Body of pancreas (tissue), 4 donors: Measurements from ENCODE around the gene AP5B1. TPM values are rescaled to one million over a fixed set of nuclear protein-coding genes. Genes with fewer than 3 reads are reported as not detected.

Source experiments
- ATAC-seq: fragments of 150-250 bp; one replicate; pipeline ENCODE4 v1.9.1; 2016
- DNase-seq, 4 donors: peaks; one replicate each; pipeline ENCODE4 v3.0.0-alpha.2; 2019
- H3K27ac ChIP-seq, 4 donors: fragments of 200-600 bp; sonication (generic); 1 replicate in 3 of 4; 2 replicates in 1 of 4; pipeline versions ENCODE4 v1.5.1 to v1.6.1; 2016 to 2019; ENCODE audit warnings: mild to moderate bottlenecking in 1 of 4, mixed read lengths in 1 of 4, moderate library complexity in 1 of 4
- H3K27me3 ChIP-seq, 2 donors: fragments of 200-600 bp; sonication (generic); one replicate each; pipeline ENCODE4 v1.6.0; 2016; ENCODE audit warnings: mild to moderate bottlenecking in 1 of 2
- H3K36me3 ChIP-seq, 2 donors: fragments of 200-600 bp; sonication (generic); replicated peaks in 1 of 2; 2 replicates each; pipeline ENCODE4 v1.5.1; 2016; ENCODE audit warnings: low read depth in 2 of 2; ENCODE audit not compliant: insufficient read depth in 1 of 2
- H3K4me1 ChIP-seq: fragments of 200-600 bp; sonication (generic); one replicate; pipeline ENCODE4 v1.6.0; 2016
- H3K4me3 ChIP-seq, 2 donors: fragments of 200-600 bp; sonication (generic); 1 replicate in 1 of 2; 2 replicates in 1 of 2; pipeline ENCODE4 v1.5.1; 2016 to 2019
- H3K9me3 ChIP-seq, 3 donors: fragments of 200-600 bp; sonication (generic); 1 replicate in 2 of 3; 2 replicates in 1 of 3; pipeline ENCODE4 v1.5.1; 2016
- POLR2A ChIP-seq, 3 donors: fragments of 450-650 bp; IDR thresholded peaks; one replicate each; pipeline ENCODE4 v1.6.1; 2016; ENCODE audit warnings: antibody characterized with exemption in 3 of 3, mild to moderate bottlenecking in 2 of 3
- WGBS, 2 donors: methylation state at CpG; one replicate each; pipeline ENCODE4 v1.1.5; 2017; 5-methylcytosine and 5-hydroxymethylcytosine counted together
- intact Hi-C: fragments of 100-400 bp; cut with DNase I; formaldehyde crosslinking; loops from one replicate; pipeline ENCODE4 v1.15.1; 2023
- total RNA-seq, 2 donors: library from RNA; depleted of rRNA; stranded (reverse); fragments of >200 nt; gene quantifications; one replicate each; pipeline ENCODE4 v1.1.0, GENCODE V29; 2016
- TF ChIP-seq, protein P1 (sequence below), 7 experiments: fragments of 450-650 bp in 4 of 7; fragments of 200-600 bp in 3 of 7; sonication (generic) in 3 of 7; IDR thresholded peaks; one replicate each; pipeline ENCODE4 v1.5.1; 2016 to 2019; ENCODE audit warnings: antibody characterized with exemption in 7 of 7

AP5B1 gene
- total RNA-seq, 2 donors from 2014 or later, result 18.2 to 33.9 TPM

DNA sequence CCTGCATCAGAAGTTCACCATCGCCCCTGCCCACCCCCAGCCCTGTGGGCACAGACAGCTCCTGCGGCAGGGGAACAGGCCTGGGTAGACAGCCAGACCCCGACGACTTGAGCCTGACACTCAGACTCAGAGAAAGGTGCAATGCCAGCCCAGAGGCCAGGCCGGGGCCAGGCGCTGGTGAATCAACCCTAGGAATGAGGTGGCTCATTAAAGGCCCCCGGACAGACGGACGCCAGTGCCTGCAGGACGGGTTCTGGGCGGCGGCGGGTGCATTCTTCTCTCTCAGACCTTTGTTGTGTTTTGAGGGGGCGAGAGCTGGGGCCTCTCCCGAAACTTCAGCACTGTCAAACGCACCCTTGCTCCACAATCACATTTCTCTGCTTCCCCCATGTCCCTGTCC lies 11.7 kb upstream of the AP5B1 start:
- 90 to 91% methylated on average over 2 to 16 of the region's 16 CpGs for WGBS, 2 donors
- Histone ChIP-seq H3K27me3 (no peaks in the 10 kb centered on the region), H3K4me1 (peaks cover 44% of the 10 kb centered on the region), H3K36me3 (no peaks in the 10 kb centered on the region), H3K4me3 (no peak overlapping the region), H3K27ac (peak overlapping the region in 1 of 4 donors; percentile 65), H3K9me3 (no peaks in the 10 kb centered on the region)
- TF ChIP-seq POLR2A (IDR thresholded peaks at IDR 0.05), result no peak
- TF ChIP-seq, protein P1, sequence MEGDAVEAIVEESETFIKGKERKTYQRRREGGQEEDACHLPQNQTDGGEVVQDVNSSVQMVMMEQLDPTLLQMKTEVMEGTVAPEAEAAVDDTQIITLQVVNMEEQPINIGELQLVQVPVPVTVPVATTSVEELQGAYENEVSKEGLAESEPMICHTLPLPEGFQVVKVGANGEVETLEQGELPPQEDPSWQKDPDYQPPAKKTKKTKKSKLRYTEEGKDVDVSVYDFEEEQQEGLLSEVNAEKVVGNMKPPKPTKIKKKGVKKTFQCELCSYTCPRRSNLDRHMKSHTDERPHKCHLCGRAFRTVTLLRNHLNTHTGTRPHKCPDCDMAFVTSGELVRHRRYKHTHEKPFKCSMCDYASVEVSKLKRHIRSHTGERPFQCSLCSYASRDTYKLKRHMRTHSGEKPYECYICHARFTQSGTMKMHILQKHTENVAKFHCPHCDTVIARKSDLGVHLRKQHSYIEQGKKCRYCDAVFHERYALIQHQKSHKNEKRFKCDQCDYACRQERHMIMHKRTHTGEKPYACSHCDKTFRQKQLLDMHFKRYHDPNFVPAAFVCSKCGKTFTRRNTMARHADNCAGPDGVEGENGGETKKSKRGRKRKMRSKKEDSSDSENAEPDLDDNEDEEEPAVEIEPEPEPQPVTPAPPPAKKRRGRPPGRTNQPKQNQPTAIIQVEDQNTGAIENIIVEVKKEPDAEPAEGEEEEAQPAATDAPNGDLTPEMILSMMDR (IDR thresholded peaks at IDR 0.05), result no peak
- DNase-seq (no peak), ATAC-seq (no peak)
- intact Hi-C loops, result no loop called here

DNA sequence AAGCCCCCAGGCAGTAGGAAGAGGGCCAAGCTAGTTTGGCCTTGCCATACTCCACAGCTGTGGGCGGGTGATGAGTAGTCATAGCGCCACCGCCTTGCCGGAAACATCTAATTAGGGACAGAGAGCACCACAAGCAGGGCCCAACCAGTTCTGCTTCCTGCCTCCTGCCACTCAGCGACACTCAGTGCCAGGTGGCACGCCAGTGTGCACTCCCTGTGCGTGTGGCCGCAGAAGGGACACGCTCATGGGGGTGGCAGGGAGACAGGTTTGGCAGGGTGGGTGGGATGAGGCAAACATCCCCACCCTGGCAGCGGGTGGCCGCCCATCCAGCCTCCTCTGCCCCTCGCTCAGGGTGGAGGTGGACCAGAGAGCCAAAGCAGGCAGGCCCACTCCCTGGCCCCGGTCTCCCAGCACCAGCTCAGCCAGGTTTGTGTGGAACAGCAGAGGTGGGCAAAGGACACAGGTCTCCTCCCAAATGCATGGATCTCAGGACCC lies 11.0 kb upstream of the AP5B1 start:
- TF ChIP-seq, protein P1 (IDR thresholded peaks at IDR 0.05), result no peak
- TF ChIP-seq POLR2A (IDR thresholded peaks at IDR 0.05), result no peak
- H3K27ac ChIP-seq, result no peak overlapping the region
- 84 to 100% methylated on average over 4 to 9 of the region's 13 CpGs for WGBS, 2 donors
- no peak for ATAC-seq
- H3K36me3 ChIP-seq, result no peaks in the 10 kb centered on the region
- no peaks in the 10 kb centered on the region for H3K9me3 ChIP-seq
- no peak for DNase-seq
- intact Hi-C loops, result no loop called here
- H3K4me3 ChIP-seq, result no peak overlapping the region
- H3K4me1 ChIP-seq, result peaks cover 46% of the 10 kb centered on the region
- H3K27me3 ChIP-seq, result no peaks in the 10 kb centered on the region

DNA sequence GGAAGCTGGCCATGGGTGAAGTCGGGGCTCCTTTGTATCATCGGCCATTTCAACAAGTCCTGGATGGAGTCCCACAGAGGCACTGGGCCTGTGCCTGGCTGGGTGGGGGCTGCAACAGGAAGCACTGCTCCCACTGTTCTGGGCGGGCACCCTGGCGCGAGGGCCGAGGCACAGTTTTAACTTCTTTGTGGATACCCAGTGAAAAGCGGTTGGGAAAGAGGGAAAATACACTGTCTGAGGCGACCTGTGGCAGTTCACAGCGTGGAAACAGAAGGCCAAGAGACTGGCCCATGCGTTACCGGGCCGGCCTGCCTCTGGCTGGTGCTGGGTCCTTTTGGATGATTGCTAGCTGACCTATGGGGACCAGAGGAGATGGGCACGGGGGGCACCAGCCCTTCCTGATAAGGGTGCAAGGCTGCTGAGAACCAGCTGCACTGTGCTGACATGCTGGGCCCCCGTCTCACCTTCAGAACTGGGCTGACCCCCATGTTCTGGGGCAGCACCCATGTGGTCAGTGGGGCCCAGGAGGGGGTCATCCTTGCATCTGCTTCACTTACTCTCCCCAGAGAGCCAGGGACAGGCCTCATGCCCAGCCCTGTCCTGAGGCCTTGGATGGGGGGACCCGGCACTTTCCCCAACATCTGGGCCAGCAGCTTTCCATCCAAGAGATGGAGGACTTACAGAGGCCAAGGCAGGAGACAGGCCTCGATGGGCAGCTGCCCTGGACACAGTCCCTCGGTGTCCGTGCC lies 10.3 kb upstream of the AP5B1 start:
- Histone ChIP-seq H3K9me3 (no peaks in the 10 kb centered on the region), H3K4me1 (peaks cover 53% of the 10 kb centered on the region), H3K4me3 (no peak overlapping the region), H3K27ac (no peak overlapping the region), H3K36me3 (no peaks in the 10 kb centered on the region), H3K27me3 (no peaks in the 10 kb centered on the region)
- no peak for DNase-seq
- TF ChIP-seq, protein P1 (IDR thresholded peaks at IDR 0.05), result no peak
- TF ChIP-seq POLR2A (IDR thresholded peaks at IDR 0.05), result no peak
- ATAC-seq, result no peak
- intact Hi-C loops, result no loop called here
- WGBS, 2 donors, result 82 to 90% methylated on average over 12 to 18 of the region's 18 CpGs

DNA sequence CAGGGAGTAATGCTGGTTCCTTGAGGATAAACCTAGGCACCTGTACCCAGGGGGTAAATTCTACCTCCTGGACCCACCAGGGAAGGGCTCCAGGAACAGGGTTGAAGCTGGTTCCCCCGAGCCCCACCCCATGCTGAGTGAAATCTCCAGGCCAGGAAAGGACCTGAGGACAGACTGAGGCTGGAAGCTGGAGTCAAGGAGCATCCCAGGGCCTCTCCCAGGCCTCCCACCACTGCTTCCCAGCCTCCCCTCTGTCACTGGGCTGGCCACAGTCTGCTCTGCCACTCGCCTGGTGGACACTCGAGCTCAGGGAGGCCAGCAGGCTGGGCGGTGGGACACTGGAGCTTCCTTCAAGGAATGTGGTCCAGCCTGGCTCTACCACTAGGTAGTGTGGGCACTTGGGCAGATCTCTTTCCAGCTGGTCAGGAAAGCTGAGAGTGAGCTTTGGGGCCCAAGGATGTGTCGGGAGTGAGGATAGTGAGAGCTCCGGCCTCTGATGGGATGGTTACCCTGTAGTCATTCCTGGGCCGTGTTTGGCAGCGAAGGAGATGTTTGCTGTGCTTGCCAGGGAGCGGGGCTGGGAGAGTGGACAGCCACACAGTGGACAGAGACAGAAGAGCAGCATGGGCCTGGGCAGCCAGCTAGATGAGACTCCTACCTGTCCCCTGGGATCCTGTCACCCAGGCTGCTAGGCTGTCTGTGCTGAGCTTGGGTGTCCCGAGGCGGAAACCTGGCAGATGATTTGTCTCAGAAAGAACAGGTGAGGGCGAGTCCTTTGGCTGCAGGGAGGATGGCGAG lies 9.5 kb upstream of the AP5B1 start:
- TF ChIP-seq, protein P1 (IDR thresholded peaks at IDR 0.05), result no peak
- TF ChIP-seq POLR2A (IDR thresholded peaks at IDR 0.05), result no peak
- Histone ChIP-seq H3K27ac (no peak overlapping the region), H3K9me3 (no peaks in the 10 kb centered on the region), H3K4me3 (no peak overlapping the region), H3K36me3 (no peaks in the 10 kb centered on the region), H3K27me3 (no peaks in the 10 kb centered on the region), H3K4me1 (peaks cover 54% of the 10 kb centered on the region)
- DNase-seq (no peak), ATAC-seq (no peak)
- intact Hi-C loops, result no loop called here
- 84 to 87% methylated on average over 8 to 12 of the region's 13 CpGs for WGBS, 2 donors
